ENCODE measurements around the gene ARHGAP15. TPM values are rescaled to one million over a fixed set of nuclear protein-coding genes. Genes with fewer than 3 reads are reported as not detected.

ARHGAP15 gene
- total RNA-seq, 2 donors from 2014 or later = 0.86 TPM; not detected in 1

GRCh38 chr2:143816916-143817315, 687.7 kb downstream of the ARHGAP15 start:
- DNase-seq = no peak
- Mint-ChIP-seq H3K4me3 (no peak overlapping the region), H3K27ac (no peak overlapping the region), H3K4me1 (peaks cover 27% of the 10 kb centered on the region), H3K9me3 (no peaks in the 10 kb centered on the region), H3K27me3 (ENCODE audit: insufficient read depth) (no peaks in the 10 kb centered on the region), H3K36me3 (ENCODE audit: low read depth) (no peaks in the 10 kb centered on the region)
- Histone ChIP-seq H3K36me3 (ENCODE audit: control insufficient read depth, insufficient read depth, low read length) (no peaks in the 10 kb centered on the region), H3K27ac (ENCODE audit: low read depth, low read length) (no peak overlapping the region), H3K27me3 (ENCODE audit: control insufficient read depth, insufficient read depth, low read length, poor library complexity, severe bottlenecking) (no peaks in the 10 kb centered on the region), H3K4me3 (ENCODE audit: low read length) (no peak overlapping the region), H3K9ac (ENCODE audit: extremely low read depth, low read length, poor library complexity, severe bottlenecking) (no peak overlapping the region), H3K4me1 (ENCODE audit: control insufficient read depth, insufficient read depth, low read length) (peaks cover 4% of the 10 kb centered on the region), H3K9me3 (ENCODE audit: control insufficient read depth, low read length) (no peaks in the 10 kb centered on the region)
- WGBS, 2 experiments (ENCODE audit: insufficient coverage in 1 of 2, insufficient read length in 1 of 2) = 76 to 84% methylated on average over 3 of the region's 3 CpGs
- TF ChIP-seq, protein P1, sequence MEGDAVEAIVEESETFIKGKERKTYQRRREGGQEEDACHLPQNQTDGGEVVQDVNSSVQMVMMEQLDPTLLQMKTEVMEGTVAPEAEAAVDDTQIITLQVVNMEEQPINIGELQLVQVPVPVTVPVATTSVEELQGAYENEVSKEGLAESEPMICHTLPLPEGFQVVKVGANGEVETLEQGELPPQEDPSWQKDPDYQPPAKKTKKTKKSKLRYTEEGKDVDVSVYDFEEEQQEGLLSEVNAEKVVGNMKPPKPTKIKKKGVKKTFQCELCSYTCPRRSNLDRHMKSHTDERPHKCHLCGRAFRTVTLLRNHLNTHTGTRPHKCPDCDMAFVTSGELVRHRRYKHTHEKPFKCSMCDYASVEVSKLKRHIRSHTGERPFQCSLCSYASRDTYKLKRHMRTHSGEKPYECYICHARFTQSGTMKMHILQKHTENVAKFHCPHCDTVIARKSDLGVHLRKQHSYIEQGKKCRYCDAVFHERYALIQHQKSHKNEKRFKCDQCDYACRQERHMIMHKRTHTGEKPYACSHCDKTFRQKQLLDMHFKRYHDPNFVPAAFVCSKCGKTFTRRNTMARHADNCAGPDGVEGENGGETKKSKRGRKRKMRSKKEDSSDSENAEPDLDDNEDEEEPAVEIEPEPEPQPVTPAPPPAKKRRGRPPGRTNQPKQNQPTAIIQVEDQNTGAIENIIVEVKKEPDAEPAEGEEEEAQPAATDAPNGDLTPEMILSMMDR (conservative IDR thresholded peaks at IDR 0.05) = no peak
